Activated CD4-positive, alpha-beta T cell treated with anti-CD3 and anti-CD28 coated beads for 36 hours (primary cell): ENCODE measurements around the gene ZNF385D. TPM values are rescaled to one million over a fixed set of nuclear protein-coding genes. Genes with fewer than 3 reads are reported as not detected.
"Not testable (repeated sequence)": the region's sequence is repeated elsewhere in the genome, so short reads cannot be mapped to it uniquely, and the experiment has no call there.

Experiments used
- ATAC-seq: fragments of 200-7000 bp; cut with Tn5 transposase; one replicate; pipeline ENCODE4 v1.10.0; 2021; ENCODE audit warnings: mild to moderate bottlenecking, moderate library complexity
- CTCF ChIA-PET: fragments of 350-600 bp; sonication (Branson Sonifier 250); formaldehyde crosslinking; loops from one replicate; lab custom pipeline; 2021; ENCODE audit warnings: antibody characterized with exemption; lab: Charles Lee
- POLR2A ChIA-PET: fragments of 350-600 bp; sonication (Branson Sonifier 250); formaldehyde crosslinking; loops from one replicate; lab custom pipeline; 2021; ENCODE audit warnings: antibody characterized with exemption, inconsistent platforms; lab: Charles Lee
- DNase-seq: peaks from one replicate; pipeline ENCODE4 v3.0.0-alpha.2; 2020
- H3K27ac Mint-ChIP-seq: one replicate; pipeline ENCODE4 v1.8.0; 2021; ENCODE audit warnings: mixed read lengths
- H3K27me3 Mint-ChIP-seq: one replicate; pipeline ENCODE4 v1.8.0; 2021; ENCODE audit warnings: mixed read lengths
- H3K36me3 Mint-ChIP-seq: one replicate; pipeline ENCODE4 v1.8.0; 2021; ENCODE audit warnings: low read depth, mixed read lengths
- H3K4me1 Mint-ChIP-seq: one replicate; pipeline ENCODE4 v1.8.0; 2021; ENCODE audit warnings: mixed read lengths
- H3K4me3 Mint-ChIP-seq: one replicate; pipeline ENCODE4 v1.8.0; 2021; ENCODE audit warnings: mild to moderate bottlenecking, moderate library complexity, mixed read lengths
- H3K9me3 Mint-ChIP-seq: one replicate; pipeline ENCODE4 v1.8.0; 2021; ENCODE audit warnings: low read depth, mixed read lengths
- intact Hi-C, 2 experiments: fragments of 100-400 bp; cut with DNase I in 1 of 2; cut with micrococcal nuclease in 1 of 2; formaldehyde crosslinking; loops; one replicate each; pipeline versions ENCODE4 v1.14.2 to v1.15.1; 2022 to 2024; cut with DNase I, micrococcal nuclease
- total RNA-seq, 2 experiments: library from RNA; stranded (reverse); gene quantifications; one replicate each; pipeline ENCODE4 v1.2.3, GENCODE V29; 2021

ZNF385D gene
- total RNA-seq, 2 experiments from 2014 or later = not detected

GRCh38 chr3:21490671-21491070 is 260.3 kb downstream of the ZNF385D start:
- POLR2A ChIA-PET, ATAC-seq, CTCF ChIA-PET, H3K4me1 Mint-ChIP-seq, H3K9me3 Mint-ChIP-seq, H3K27ac Mint-ChIP-seq, H3K36me3 Mint-ChIP-seq, intact Hi-C loops, DNase-seq, H3K27me3 Mint-ChIP-seq, H3K4me3 Mint-ChIP-seq: not testable (repeated sequence)

GRCh38 chr3:21487520-21487919 is 263.5 kb downstream of the ZNF385D start:
- no peaks in the 10 kb centered on the region for H3K27me3 Mint-ChIP-seq
- ChIA-PET CTCF (interaction anchor here (0.7 kb wide), 1 partner anchor 11 kb away, joined by 3 read pairs; no protein-coding TSS in a partner anchor), POLR2A (no interaction called here)

GRCh38 chr3:21486024-21486935 is 264.7 kb downstream of the ZNF385D start:
- ATAC-seq, H3K4me3 Mint-ChIP-seq, H3K27me3 Mint-ChIP-seq, DNase-seq, POLR2A ChIA-PET, intact Hi-C loops, H3K4me1 Mint-ChIP-seq, H3K9me3 Mint-ChIP-seq, H3K27ac Mint-ChIP-seq, H3K36me3 Mint-ChIP-seq: not testable (repeated sequence)
- CTCF ChIA-PET = interaction anchor here (0.6 kb wide), 1 partner anchor 38 kb away, joined by 3 read pairs; no protein-coding TSS in a partner anchor

More at GRCh38 chr3:21487520-21487919, 263.5 kb downstream of the ZNF385D start:
- Mint-ChIP-seq H3K27ac (no peak overlapping the region), H3K9me3 (no peaks in the 10 kb centered on the region), H3K4me3 (no peak overlapping the region), H3K4me1 (no peaks in the 10 kb centered on the region), H3K36me3 (no peaks in the 10 kb centered on the region)
- intact Hi-C loops = no loop called here
- ATAC-seq = no peak
- DNase-seq = no peak

- Mint-ChIP-seq H3K4me1 (no peaks in the 10 kb centered on the region), H3K27ac (no peak overlapping the region), H3K9me3 (no peaks in the 10 kb centered on the region), H3K27me3 (no peaks in the 10 kb centered on the region), H3K4me3 (no peak overlapping the region), H3K36me3 (no peaks in the 10 kb centered on the region)
- ATAC-seq (no peak), DNase-seq (no peak)
- POLR2A ChIA-PET = no interaction called here
- CTCF ChIA-PET = interaction anchor here (0.7 kb wide), 1 partner anchor 200 kb away, joined by 3 read pairs; no protein-coding TSS in a partner anchor
- intact Hi-C loops = loop anchor here in 1 of 2 experiments (1.0 to 2.0 kb wide), 2 partner anchors 974 to 1144 kb away; no protein-coding TSS in a partner anchor
Measured at GRCh38 chr3:21484828-21485144, 266.2 kb downstream of the ZNF385D start.

- intact Hi-C loops = loop anchor here in 1 of 2 experiments (2.0 kb wide), 1 partner anchor 973 kb away; no protein-coding TSS in a partner anchor
- Mint-ChIP-seq H3K36me3 (no peaks in the 10 kb centered on the region), H3K4me3 (no peak overlapping the region), H3K27ac (no peak overlapping the region), H3K9me3 (no peaks in the 10 kb centered on the region), H3K4me1 (no peaks in the 10 kb centered on the region), H3K27me3 (no peaks in the 10 kb centered on the region)
- CTCF ChIA-PET = no interaction called here
- ATAC-seq (no peak), DNase-seq (peak; percentile 29)
- POLR2A ChIA-PET = no interaction called here
Measured at GRCh38 chr3:21484057-21484827, 266.8 kb downstream of the ZNF385D start.

GRCh38 chr3:21481991-21482390 is 269.0 kb downstream of the ZNF385D start:
- no peaks in the 10 kb centered on the region for H3K27me3 Mint-ChIP-seq
- H3K9me3 Mint-ChIP-seq = no peaks in the 10 kb centered on the region
- H3K36me3 Mint-ChIP-seq = no peaks in the 10 kb centered on the region
- no peaks in the 10 kb centered on the region for H3K4me1 Mint-ChIP-seq
- H3K27ac Mint-ChIP-seq = no peak overlapping the region
- CTCF ChIA-PET = no interaction called here
- H3K4me3 Mint-ChIP-seq = no peak overlapping the region
- ATAC-seq (no peak), DNase-seq (no peak)
- intact Hi-C loops = no loop called here
- POLR2A ChIA-PET = no interaction called here

- Mint-ChIP-seq H3K36me3 (no peaks in the 10 kb centered on the region), H3K4me1 (no peaks in the 10 kb centered on the region), H3K9me3 (peaks cover 5% of the 10 kb centered on the region), H3K4me3 (no peak overlapping the region), H3K27me3 (no peaks in the 10 kb centered on the region), H3K27ac (no peak overlapping the region)
- no peak for ATAC-seq
- ChIA-PET CTCF (no interaction called here), POLR2A (no interaction called here)
- intact Hi-C loops = no loop called here
- no peak for DNase-seq
Measured at GRCh38 chr3:21477541-21478288, 273.3 kb downstream of the ZNF385D start.

- intact Hi-C loops = no loop called here
Measured at GRCh38 chr3:21466476-21466875, 284.5 kb downstream of the ZNF385D start.

GRCh38 chr3:21464746-21465145 is 286.3 kb downstream of the ZNF385D start:
- H3K27me3 Mint-ChIP-seq = no peaks in the 10 kb centered on the region
- POLR2A ChIA-PET = no interaction called here

More at GRCh38 chr3:21466476-21466875, 284.5 kb downstream of the ZNF385D start:
- POLR2A ChIA-PET = no interaction called here
- CTCF ChIA-PET = no interaction called here
- H3K36me3 Mint-ChIP-seq = no peaks in the 10 kb centered on the region
- H3K27me3 Mint-ChIP-seq = no peaks in the 10 kb centered on the region
- no peak overlapping the region for H3K27ac Mint-ChIP-seq
- no peaks in the 10 kb centered on the region for H3K4me1 Mint-ChIP-seq
- H3K4me3 Mint-ChIP-seq = no peak overlapping the region
- H3K9me3 Mint-ChIP-seq = peaks cover 2% of the 10 kb centered on the region
- ATAC-seq (no peak), DNase-seq (no peak)

GRCh38 chr3:21463319-21463718 is 287.7 kb downstream of the ZNF385D start:
- Mint-ChIP-seq H3K4me1 (no peaks in the 10 kb centered on the region), H3K27me3 (no peaks in the 10 kb centered on the region), H3K27ac (no peak overlapping the region), H3K36me3 (no peaks in the 10 kb centered on the region), H3K9me3 (no peaks in the 10 kb centered on the region), H3K4me3 (no peak overlapping the region)
- no peak for ATAC-seq
- no peak for DNase-seq
- ChIA-PET CTCF (no interaction called here), POLR2A (no interaction called here)
- intact Hi-C loops = no loop called here

More at GRCh38 chr3:21464746-21465145, 286.3 kb downstream of the ZNF385D start:
- Mint-ChIP-seq H3K9me3 (peaks cover 2% of the 10 kb centered on the region), H3K27ac (no peak overlapping the region), H3K4me3 (no peak overlapping the region), H3K4me1 (no peaks in the 10 kb centered on the region), H3K36me3 (no peaks in the 10 kb centered on the region)
- CTCF ChIA-PET = no interaction called here
- ATAC-seq = no peak
- no peak for DNase-seq
- intact Hi-C loops = no loop called here

GRCh38 chr3:21462141-21462540 is 288.9 kb downstream of the ZNF385D start:
- ATAC-seq (no peak), DNase-seq (no peak)
- Mint-ChIP-seq H3K4me1 (no peaks in the 10 kb centered on the region), H3K36me3 (no peaks in the 10 kb centered on the region), H3K4me3 (no peak overlapping the region), H3K27me3 (no peaks in the 10 kb centered on the region), H3K27ac (no peak overlapping the region), H3K9me3 (no peaks in the 10 kb centered on the region)
- ChIA-PET POLR2A (no interaction called here), CTCF (no interaction called here)
- intact Hi-C loops = no loop called here
